HG03159 (cell line): Measurements from ENCODE around the gene PLEKHA5.
A peak's percentile ranks its signal among the peaks of the same experiment; 100 is the strongest.
"Not testable (repeated sequence)": the region's sequence is repeated elsewhere in the genome, so short reads cannot be mapped to it uniquely, and the experiment has no call there.

ENCODE experiments used
- ATAC-seq: cut with Tn5 transposase; IDR thresholded peaks from one replicate; pipeline ENCODE4 v1.9.1; 2021; ENCODE audit warnings: mild to moderate bottlenecking, moderate library complexity; ENCODE audit not compliant: unreplicated experiment

The PLEKHA5 gene

DNA sequence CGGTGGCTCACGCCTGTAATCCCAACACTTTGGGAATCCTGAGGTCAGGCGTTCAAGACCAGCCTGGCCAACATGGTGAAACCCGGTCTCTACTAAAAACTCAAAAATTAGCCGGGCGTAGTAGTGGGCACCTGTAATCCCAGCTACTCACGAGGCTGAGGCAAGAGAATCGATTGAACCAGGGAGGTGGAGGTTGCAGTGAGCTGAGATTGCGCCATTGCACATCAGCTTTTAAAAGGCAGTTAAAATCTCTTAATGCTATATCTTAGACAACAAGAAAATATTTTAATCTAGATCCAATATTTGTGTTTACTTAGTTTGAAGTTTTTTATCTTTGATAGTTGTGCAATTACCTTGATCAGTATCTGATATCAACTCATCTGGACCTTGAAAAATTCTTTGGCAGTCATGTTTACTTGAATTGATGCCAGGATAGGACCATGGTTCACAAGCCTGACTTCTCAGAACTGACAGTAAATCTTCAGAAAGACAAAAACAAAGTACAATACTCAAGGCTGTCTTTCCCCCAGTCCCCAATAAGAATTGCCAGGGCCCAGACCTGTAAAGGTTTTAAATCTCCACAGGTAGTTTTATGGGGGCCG, 174.7 kb downstream of the PLEKHA5 start:
- ATAC-seq = no peak

- not testable (repeated sequence) for ATAC-seq
Measured at GRCh38 chr12:19305621-19306020, 176.1 kb downstream of the PLEKHA5 start.

- ATAC-seq = no peak
Measured at GRCh38 chr12:19306366-19306765, 176.8 kb downstream of the PLEKHA5 start.

GRCh38 chr12:19307451-19307850, 177.9 kb downstream of the PLEKHA5 start:
- ATAC-seq = no peak

DNA sequence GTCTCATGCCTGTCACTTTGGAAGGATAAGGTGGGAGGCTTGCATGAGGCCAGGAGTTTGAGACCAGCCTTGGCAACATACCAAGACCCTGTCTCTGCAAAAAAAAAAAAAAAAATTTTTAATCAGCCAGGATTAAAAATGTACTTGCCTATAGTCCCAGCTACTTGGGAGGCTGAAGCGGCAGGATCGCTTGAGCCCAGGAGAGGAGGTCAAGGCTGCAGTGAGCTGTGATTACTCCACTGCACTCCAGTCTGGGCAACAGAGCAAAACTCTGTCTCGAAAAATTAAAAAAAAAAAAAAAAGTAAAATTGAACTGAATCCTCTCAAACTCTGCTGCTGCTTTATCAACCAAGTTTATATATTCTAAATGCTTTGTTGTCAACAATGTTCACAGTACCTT, 181.6 kb downstream of the PLEKHA5 start:
- ATAC-seq = no peak

DNA sequence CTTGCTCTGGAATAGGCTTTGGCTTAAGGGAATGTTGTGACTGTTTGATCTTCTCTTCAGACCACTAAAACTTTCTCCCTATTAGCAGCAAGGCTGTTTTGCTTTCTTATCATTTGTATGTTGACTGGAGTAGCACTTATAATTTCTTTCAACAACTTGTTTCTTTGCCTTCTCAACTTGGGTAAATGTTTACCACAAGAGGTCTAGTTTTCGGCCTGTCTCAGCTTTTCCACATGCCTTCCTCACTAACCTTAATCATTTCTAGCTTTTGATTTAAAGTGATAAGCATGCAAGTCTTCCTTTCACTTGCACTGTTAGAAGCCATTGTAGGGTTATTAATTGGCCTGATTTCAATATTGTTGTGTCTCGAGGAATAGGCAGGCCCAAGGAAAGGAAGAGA, 183.1 kb downstream of the PLEKHA5 start:
- no peak for ATAC-seq

DNA sequence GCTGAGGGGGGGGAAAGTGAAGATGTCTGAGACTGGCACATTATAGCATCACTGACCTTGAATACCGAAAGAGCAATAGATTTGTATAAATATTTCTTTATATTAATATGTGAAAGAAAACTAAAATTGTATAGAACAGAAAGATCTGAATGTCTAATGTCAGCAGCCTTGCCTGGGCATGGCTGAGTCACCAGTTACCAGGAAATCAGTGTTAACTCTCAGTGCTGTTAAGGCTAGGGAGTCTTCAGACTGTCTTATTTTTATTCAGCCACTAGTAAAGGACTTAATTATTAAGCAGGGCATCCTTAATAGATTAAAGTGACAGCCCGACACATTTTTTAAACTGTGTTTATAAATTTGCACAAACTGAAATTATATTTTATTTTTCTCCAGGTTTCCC, 186.9 kb downstream of the PLEKHA5 start:
- no peak for ATAC-seq

GRCh38 chr12:19322376-19322775, 192.8 kb downstream of the PLEKHA5 start:
- no peak for ATAC-seq

DNA sequence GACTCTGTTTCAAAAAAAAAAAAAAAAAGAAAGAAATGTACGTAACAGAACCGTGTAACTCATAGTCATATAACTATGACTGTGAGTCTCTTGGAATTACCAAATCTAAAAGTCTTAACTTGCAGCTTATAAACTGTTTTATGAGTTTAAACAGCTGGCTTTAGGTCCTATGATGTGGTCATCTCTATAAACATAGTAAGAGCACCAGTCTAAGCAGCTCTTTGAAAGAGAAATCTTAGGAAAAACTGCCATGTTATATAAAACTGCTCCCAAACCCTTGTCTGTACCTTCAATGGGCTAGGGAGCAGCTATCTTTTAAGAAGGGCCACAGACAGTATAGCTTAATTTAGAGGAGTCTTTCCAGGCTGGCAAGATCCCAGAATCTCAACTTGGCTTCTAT, 194.3 kb downstream of the PLEKHA5 start:
- ATAC-seq = no peak

GRCh38 chr12:19326102-19326501, 196.6 kb downstream of the PLEKHA5 start:
- no peak for ATAC-seq

- no peak for ATAC-seq
Measured at GRCh38 chr12:19332196-19332595, 202.7 kb downstream of the PLEKHA5 start.

- ATAC-seq = no peak
Measured at GRCh38 chr12:19338405-19338804, 208.9 kb downstream of the PLEKHA5 start.

DNA sequence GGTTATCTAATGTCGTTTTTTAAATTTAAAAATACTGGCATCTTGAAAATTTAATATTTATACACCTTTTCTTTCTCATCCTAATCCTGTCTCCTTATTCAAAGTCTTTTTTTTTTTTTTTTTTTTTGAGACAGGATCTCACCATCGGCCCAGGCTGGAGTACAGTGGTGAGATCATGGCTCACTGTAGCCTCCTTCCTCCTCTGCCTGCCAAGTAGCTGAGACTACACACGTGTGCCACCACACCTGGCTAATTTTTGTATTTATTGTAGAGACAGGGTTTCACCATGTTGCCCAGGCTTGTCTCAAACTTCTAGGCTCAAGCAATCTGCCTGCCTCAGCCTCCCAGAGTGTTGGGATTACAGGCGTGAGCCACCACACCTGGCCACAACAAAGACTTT, 221.3 kb downstream of the PLEKHA5 start:
- not testable (repeated sequence) for ATAC-seq

GRCh38 chr12:19351346-19351745, 221.8 kb downstream of the PLEKHA5 start:
- ATAC-seq = no peak

DNA sequence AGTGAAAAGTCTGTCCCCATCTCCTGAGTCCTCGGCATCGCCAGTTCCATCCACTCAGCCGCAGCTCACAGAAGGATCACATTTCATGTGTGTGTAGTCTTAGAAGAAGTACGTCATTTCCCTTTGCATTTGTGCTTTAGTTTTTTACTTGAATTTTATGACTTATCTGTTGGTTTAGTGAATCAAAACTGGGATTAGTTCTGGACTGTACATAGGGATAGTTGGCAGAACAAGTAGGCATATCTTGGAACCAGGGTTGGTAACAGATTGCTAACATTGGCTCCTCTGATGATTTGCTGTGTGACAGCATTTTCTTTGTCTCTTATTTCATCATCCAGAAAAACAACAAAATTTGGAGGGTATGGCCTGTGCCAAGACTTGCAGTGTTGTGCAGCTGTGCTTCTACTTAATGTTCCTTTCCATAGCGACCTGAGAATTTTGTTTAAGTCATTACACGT, 240.2 kb downstream of the PLEKHA5 start:
- ATAC-seq = no peak

DNA sequence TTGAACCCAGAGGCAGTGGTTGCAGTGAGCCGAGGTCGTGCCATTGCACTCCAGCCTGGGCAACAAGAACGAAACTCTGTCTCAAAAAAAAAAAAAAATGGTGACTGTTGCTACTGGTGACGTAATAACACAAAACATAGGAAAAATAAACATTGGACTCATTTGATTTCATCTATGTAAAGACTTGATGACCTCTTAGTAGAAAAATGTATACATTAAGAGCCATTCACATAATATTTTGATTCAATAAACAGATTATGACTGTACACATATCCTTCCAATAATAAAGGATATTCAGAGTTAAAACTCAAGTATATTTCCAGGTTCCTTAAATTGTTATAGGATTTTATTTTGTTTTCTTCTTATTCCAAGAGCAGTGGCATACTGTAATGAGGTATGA, 244.1 kb downstream of the PLEKHA5 start:
- ATAC-seq = no peak

GRCh38 chr12:19375888-19376287, 246.4 kb downstream of the PLEKHA5 start:
- ATAC-seq = no peak

GRCh38 chr12:19376691-19377090, 247.2 kb downstream of the PLEKHA5 start:
- no peak for ATAC-seq

DNA sequence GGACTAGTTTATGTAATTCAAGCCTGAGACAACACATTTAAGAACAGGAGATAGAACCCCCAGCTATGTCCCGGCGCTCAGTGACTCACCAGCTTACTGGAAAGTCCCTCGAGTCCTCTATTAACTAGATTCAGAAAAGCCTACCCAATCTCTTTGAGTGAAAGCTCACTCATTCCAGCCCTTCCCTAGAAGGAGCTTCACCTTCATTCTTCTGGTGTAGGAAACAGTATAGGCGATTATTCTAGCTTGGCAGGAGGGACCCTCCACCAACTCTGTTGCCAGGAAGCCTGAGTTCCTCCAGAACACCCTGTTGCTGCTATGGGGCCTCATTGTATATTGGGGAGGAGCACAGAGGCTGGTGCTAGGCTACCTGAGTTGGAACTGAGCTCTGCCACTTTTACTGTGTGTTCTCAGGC, 252.6 kb downstream of the PLEKHA5 start:
- ATAC-seq = peak; percentile 95

- no peak for ATAC-seq
Measured at GRCh38 chr12:19382563-19382962, 253.0 kb downstream of the PLEKHA5 start.

GRCh38 chr12:19387161-19387560, 257.6 kb downstream of the PLEKHA5 start:
- no peak for ATAC-seq

DNA sequence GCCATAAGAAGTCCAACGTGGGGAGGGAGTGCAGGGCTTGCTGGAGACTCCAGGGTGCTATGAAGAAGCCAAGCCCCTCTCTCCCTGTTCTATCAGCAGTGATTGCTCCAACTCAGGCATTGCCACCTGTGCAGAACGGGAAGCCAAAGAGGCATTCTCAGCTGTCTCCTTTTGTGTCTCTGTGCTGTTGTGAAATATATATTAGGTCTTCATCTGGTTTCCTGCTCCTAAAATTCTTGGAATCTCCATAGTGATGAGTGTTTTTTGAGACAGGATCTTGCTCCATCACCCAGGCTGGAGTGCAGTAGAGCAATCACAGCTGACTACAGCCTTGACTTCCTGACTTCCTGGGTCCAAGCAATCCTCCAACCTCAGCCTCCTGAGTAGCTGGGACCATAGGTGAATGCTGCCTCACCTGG, 258.6 kb downstream of the PLEKHA5 start:
- ATAC-seq = no peak

GRCh38 chr12:19390051-19390598, 260.6 kb downstream of the PLEKHA5 start:
- no peak for ATAC-seq
